Cardiac fibroblast (primary cell): ENCODE results near the gene CANT1.
"Not testable (repeated sequence)": the region's sequence is repeated elsewhere in the genome, so short reads cannot be mapped to it uniquely, and the experiment has no call there.

ENCODE experiments used
- DNase-seq, 2 donors: peaks; one replicate each; pipeline versions ENCODE4 v3.0.0 to v3.0.0-alpha.2; 2010; ENCODE audit warnings: low read depth in 2 of 2
- H3K4me3 ChIP-seq, 2 donors: replicated peaks in 1 of 2; 1 replicate in 1 of 2; 2 replicates in 1 of 2; pipeline ENCODE4 v1.5.1; 2011; ENCODE audit warnings: low read depth in 2 of 2, low read length in 2 of 2, mild to moderate bottlenecking in 2 of 2, moderate library complexity in 1 of 2
- TF ChIP-seq, protein P1 (sequence below): IDR thresholded peaks from one replicate; pipeline ENCODE4 v1.5.1; 2011; ENCODE audit warnings: low read depth, mild to moderate bottlenecking, low read length, inconsistent platforms

CANT1 gene

DNA sequence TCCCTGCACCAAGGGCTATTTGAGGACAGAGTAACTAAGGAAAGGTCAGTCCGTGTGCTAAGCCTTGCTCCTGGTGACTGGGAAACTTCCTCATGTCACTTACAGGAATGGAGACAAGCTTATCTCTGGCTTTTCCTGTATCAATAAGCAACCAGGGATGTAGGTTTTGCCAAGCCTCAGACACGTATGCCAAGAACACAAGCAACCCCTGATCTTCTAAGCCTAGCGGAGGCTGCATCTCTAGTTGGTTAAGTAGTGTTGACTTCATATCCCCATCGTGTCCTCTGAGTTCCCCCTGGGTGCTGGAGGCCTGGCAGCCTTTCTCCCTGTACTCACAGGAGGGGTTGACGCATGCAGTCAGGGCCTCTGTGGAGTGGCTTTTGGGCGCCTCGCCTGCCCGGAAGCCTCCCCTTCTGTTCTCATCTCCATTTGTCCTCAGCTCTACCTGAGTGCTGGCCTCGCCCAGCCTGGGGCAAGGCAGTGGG is 13.0 kb upstream of the CANT1 start:
- peak; percentile 47 to 100 for DNase-seq
- peak overlapping the region in 1 of 2 donors; percentile 86 for H3K4me3 ChIP-seq
- TF ChIP-seq, protein P1, sequence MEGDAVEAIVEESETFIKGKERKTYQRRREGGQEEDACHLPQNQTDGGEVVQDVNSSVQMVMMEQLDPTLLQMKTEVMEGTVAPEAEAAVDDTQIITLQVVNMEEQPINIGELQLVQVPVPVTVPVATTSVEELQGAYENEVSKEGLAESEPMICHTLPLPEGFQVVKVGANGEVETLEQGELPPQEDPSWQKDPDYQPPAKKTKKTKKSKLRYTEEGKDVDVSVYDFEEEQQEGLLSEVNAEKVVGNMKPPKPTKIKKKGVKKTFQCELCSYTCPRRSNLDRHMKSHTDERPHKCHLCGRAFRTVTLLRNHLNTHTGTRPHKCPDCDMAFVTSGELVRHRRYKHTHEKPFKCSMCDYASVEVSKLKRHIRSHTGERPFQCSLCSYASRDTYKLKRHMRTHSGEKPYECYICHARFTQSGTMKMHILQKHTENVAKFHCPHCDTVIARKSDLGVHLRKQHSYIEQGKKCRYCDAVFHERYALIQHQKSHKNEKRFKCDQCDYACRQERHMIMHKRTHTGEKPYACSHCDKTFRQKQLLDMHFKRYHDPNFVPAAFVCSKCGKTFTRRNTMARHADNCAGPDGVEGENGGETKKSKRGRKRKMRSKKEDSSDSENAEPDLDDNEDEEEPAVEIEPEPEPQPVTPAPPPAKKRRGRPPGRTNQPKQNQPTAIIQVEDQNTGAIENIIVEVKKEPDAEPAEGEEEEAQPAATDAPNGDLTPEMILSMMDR, result no peak

DNA sequence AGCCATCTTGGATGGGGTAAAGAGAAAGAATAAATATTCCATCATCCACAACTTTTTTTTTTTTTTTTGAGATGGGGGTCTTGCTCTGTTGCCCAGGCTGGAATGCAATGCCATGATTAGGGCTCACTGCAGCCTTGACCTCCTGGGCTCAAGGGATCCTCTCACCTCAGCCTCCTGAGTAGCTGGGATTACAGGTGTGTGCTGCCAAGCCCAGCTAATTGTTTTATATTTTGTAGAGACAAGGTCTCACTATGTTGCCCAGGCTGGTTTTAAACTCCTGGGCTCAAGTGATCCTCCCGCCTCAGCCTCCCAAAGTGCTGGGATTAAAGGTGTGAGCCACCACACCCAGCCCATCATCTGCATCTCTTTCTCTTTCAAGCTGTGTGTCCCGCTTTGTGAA is 12.4 kb upstream of the CANT1 start:
- DNase-seq, H3K4me3 ChIP-seq: not testable (repeated sequence)

DNA sequence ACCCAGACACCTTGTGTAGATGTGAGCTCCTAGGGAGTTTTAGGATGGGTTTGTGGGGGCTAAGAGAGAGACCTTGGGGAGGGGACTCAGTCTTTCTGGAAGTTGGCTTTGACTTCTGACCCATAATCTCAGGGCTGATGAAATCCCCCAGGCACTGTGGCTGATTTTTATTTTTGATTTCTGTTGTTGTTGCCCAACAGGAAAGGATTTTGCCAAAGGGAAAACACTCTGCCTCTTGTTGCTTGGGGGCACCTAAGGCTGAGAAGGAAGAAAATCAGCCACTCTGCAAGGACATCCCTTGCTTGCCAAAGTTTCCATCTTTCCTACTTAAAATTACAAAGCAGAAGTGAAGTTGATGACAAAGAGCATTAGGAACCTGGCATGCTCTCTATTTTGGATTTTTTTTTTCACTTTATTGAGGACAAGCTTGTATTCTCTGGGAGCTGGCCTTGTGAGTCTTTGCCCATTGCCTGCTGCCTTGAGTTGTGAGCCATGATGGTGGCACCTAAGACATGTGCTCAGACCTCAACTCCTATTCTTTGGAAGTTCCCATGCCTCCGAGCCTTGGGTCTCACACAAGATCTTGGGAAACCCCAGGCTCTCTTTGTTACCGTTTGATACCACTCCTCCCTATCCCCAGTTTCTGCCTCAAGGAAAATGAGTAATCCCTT is 11.2 kb upstream of the CANT1 start:
- H3K4me3 ChIP-seq, result no peak overlapping the region
- TF ChIP-seq, protein P1, result no peak
- peak in 1 of 2 donors; percentile 80 for DNase-seq

DNA sequence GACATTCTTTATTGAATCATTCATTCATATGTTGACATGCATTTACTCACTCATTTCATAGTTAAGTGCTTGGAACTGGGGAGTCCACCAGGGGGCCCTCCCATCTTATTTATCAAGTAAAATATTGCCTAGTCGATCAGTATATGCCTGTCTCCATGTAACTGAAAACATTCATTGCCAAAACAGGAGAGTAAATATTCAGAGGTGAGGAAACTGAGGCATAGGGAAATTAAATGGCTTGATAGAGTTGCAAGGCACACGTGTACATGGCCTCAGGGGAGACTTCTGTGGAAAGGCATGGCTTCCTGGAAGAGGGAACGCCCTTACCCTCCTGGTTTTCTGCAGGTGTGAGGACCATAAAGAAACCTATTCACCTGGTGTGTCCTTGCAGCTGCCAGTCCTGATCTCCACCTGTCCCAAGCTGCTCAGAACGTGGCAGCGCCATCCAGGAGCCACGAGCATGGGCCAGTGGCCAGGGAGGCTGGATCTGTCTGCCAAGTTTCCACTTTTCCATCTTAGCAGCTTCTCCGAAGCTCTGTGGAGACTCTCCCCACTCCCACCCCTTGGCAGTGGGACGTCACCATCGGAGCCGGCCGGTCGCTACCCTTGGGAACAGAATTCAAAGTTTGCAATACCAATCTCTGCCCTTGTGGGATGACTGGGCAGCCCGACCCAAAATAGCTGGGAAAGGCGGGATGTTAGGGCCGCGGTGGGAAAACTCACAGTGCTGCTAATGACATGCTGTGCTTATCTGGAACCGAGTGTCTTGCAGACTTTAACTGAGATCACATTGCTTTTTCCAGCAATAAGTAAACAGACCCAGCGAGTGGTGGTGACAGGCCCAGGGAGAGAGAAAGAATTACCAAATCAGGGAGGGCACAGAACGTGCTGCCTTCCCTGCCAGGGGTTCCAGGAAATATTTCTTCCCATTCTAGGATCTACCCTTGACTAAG is 10.3 kb upstream of the CANT1 start:
- TF ChIP-seq, protein P1, result peak; percentile 75
- H3K4me3 ChIP-seq, result peak overlapping the region in 1 of 2 donors; percentile 3
- peak; percentile 93 to 94 for DNase-seq

DNA sequence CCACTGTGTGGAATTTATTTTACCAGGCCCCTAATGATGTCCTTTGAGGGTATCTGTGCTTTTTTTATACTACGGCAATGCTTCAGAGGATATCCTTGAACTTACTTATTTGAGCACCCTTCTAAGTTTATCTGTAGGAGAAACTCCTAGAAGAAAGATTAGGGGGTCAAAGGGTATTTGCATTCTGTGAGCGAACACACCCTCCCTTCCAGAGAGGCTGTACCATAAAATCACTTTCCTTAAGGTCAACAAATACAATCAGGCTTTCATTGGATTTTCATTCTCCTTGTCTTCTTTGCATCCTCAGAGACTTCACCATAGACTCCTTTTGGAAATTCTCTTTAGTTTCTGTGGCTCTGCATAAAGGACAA is 9.7 kb upstream of the CANT1 start:
- DNase-seq, result no peak
- no peak overlapping the region for H3K4me3 ChIP-seq
- TF ChIP-seq, protein P1, result no peak

- TF ChIP-seq, protein P1, result no peak
- DNase-seq, result no peak
- H3K4me3 ChIP-seq, result no peak overlapping the region
Measured at GRCh38 chr17:79018370-79018695, 8.8 kb upstream of the CANT1 start.
